ENCODE measurements around the gene LAMA2. TPM values are rescaled to one million over a fixed set of nuclear protein-coding genes. Genes with fewer than 3 reads are reported as not detected.

LAMA2 gene
- total and polyA plus RNA-seq, 4 donors, result 5.2 to 105 (median 45.9) TPM

DNA sequence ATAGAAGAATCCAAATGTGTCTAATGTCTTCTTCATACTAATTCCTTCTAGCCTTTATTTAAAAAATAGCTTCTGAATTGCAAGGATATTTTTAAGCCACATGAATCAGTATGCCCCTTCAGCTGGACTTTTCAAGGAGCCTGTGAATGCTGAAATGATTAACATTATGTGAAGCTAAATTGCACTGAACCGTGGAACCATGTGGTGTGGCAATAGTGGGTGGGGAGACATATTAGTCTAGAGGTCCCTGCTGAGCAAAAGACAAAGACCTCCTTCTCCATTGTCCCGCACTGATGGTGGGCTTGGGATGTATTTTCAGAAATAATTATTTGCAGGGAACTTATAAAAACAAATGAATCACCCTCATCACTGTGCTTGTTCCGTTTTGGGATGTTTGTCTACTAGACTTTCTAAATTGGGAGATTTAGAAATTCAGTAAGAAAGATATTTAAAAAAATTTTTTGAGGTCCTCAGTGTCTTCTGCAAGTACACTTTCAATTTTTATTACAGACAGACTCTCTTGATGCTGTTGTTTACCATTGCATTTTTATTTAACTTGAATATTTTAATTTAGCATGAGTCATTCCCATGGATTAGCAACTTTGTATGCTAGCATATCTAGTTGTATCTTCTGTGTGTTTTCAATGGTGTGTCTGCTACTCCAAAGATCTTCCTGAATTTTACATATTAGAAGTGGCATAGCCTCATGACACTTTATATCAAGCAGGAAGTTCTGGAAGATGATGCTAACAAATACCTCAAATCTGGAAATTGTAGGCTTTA, 238.1 kb downstream of the LAMA2 start:
- H3K4me3 ChIP-seq, result no peak overlapping the region
- H3K27me3 ChIP-seq (ENCODE audit: control insufficient read depth in 3 of 3, insufficient read depth in 3 of 3, low read length in 2 of 3), result no peaks in the 10 kb centered on the region
- H3K27ac ChIP-seq (ENCODE audit: low read depth in 1 of 2, low read length in 1 of 2), result peak overlapping the region in 1 of 2 donors; percentile 33
- peaks cover 0 to 2% (median under 1%) of the 10 kb centered on the region in 4 donors for H3K36me3 ChIP-seq (ENCODE audit: control insufficient read depth in 4 of 4, insufficient read depth in 4 of 4, low read length in 4 of 4)
- TF ChIP-seq, protein P1, sequence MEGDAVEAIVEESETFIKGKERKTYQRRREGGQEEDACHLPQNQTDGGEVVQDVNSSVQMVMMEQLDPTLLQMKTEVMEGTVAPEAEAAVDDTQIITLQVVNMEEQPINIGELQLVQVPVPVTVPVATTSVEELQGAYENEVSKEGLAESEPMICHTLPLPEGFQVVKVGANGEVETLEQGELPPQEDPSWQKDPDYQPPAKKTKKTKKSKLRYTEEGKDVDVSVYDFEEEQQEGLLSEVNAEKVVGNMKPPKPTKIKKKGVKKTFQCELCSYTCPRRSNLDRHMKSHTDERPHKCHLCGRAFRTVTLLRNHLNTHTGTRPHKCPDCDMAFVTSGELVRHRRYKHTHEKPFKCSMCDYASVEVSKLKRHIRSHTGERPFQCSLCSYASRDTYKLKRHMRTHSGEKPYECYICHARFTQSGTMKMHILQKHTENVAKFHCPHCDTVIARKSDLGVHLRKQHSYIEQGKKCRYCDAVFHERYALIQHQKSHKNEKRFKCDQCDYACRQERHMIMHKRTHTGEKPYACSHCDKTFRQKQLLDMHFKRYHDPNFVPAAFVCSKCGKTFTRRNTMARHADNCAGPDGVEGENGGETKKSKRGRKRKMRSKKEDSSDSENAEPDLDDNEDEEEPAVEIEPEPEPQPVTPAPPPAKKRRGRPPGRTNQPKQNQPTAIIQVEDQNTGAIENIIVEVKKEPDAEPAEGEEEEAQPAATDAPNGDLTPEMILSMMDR (IDR thresholded peaks at IDR 0.05; ENCODE audit: control extremely low read depth, extremely low read depth), result no peak
- DNase-seq, result no peak
- no peaks in the 10 kb centered on the region for H3K9me3 ChIP-seq (ENCODE audit: control insufficient read depth in 4 of 4, insufficient read depth in 3 of 4, low read length in 3 of 4)
- H3K4me1 ChIP-seq (ENCODE audit: control insufficient read depth in 5 of 5, insufficient read depth in 5 of 5, low read length in 5 of 5), result peaks cover 0 to 12% (median 7%) of the 10 kb centered on the region in 5 donors
- ATAC-seq (ENCODE audit: insufficient read depth, low FRiP score), result no peak
- no peak overlapping the region for H3K9ac ChIP-seq (ENCODE audit: insufficient read depth in 1 of 2, low read length in 2 of 2)
- WGBS, 2 donors, result 75 to 80% methylated on average over 3 of the region's 3 CpGs

DNA sequence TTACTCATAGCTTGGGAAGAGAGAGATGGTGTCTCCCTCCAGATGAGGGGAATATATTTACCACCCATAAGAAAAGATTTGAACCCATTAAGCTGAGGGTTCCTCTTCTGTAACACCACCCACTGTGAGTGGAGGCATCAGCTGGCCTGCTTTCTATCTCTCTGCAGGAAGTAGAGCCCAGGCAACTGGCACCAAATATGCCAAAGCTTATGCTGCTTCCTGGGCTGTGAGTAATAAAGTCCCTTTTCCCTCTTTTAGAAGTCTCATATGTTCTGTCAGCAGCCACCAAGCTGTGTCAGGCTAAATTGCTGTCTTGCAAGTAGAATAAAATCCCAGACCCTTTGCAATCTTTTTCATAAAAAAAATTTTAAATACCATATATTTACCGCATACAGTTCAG, 241.4 kb downstream of the LAMA2 start:
- ATAC-seq (ENCODE audit: insufficient read depth, low FRiP score) (no peak), DNase-seq (no peak)
- no peaks in the 10 kb centered on the region for H3K9me3 ChIP-seq (ENCODE audit: control insufficient read depth in 4 of 4, insufficient read depth in 3 of 4, low read length in 3 of 4)
- H3K27me3 ChIP-seq (ENCODE audit: control insufficient read depth in 3 of 3, insufficient read depth in 3 of 3, low read length in 2 of 3), result no peaks in the 10 kb centered on the region
- 78 to 88% methylated on average over 1 of the region's 1 CpG for WGBS, 2 donors
- peaks cover 0 to 2% (median under 1%) of the 10 kb centered on the region in 4 donors for H3K36me3 ChIP-seq (ENCODE audit: control insufficient read depth in 4 of 4, insufficient read depth in 4 of 4, low read length in 4 of 4)
- H3K27ac ChIP-seq (ENCODE audit: low read depth in 1 of 2, low read length in 1 of 2), result peak overlapping the region in 1 of 2 donors; percentile 51
- H3K4me3 ChIP-seq, result no peak overlapping the region
- TF ChIP-seq, protein P1 (IDR thresholded peaks at IDR 0.05; ENCODE audit: control extremely low read depth, extremely low read depth), result no peak
- peaks cover 0 to 9% (median 0%) of the 10 kb centered on the region in 5 donors for H3K4me1 ChIP-seq (ENCODE audit: control insufficient read depth in 5 of 5, insufficient read depth in 5 of 5, low read length in 5 of 5)
- no peak overlapping the region for H3K9ac ChIP-seq (ENCODE audit: insufficient read depth in 1 of 2, low read length in 2 of 2)

DNA sequence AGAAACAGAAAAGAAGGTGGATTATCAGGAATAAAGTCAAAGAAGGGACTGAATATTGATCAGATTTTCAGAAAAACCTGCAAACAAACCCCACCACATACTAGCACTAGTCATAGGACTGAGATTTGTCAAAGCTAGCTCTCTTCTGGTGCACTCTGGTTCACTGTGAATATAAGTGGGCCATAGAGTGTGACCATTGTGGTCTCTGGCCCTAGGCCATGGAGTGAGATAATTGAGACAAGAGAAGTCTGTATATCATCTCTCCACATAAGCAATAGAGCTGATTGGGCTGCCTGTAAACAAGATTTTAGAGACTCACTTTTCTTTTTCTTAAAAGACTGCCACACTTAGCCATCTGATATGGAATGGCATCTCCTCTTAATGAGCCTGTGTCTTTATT, 247.2 kb downstream of the LAMA2 start:
- peaks cover 0 to 18% (median 11%) of the 10 kb centered on the region in 5 donors for H3K4me1 ChIP-seq (ENCODE audit: control insufficient read depth in 5 of 5, insufficient read depth in 5 of 5, low read length in 5 of 5)
- no peaks in the 10 kb centered on the region for H3K27me3 ChIP-seq (ENCODE audit: control insufficient read depth in 3 of 3, insufficient read depth in 3 of 3, low read length in 2 of 3)
- H3K4me3 ChIP-seq, result no peak overlapping the region
- H3K36me3 ChIP-seq (ENCODE audit: control insufficient read depth in 4 of 4, insufficient read depth in 4 of 4, low read length in 4 of 4), result no peaks in the 10 kb centered on the region
- ATAC-seq (ENCODE audit: insufficient read depth, low FRiP score) (no peak), DNase-seq (no peak)
- peak overlapping the region in 1 of 2 donors; percentile 27 for H3K27ac ChIP-seq (ENCODE audit: low read depth in 1 of 2, low read length in 1 of 2)
- no peak overlapping the region for H3K9ac ChIP-seq (ENCODE audit: insufficient read depth in 1 of 2, low read length in 2 of 2)
- TF ChIP-seq, protein P1 (IDR thresholded peaks at IDR 0.05; ENCODE audit: control extremely low read depth, extremely low read depth), result no peak
- no peaks in the 10 kb centered on the region for H3K9me3 ChIP-seq (ENCODE audit: control insufficient read depth in 4 of 4, insufficient read depth in 3 of 4, low read length in 3 of 4)
